Measurements from ENCODE around the gene MRPL52. TPM values are rescaled to one million over a fixed set of nuclear protein-coding genes. Genes with fewer than 3 reads are reported as not detected.

The MRPL52 gene
- total and polyA plus RNA-seq, 2 of the 13 experiments (the other 11 are each of a cell fraction or from before 2014, with no cell fraction given) = 118 to 329 TPM

DNA sequence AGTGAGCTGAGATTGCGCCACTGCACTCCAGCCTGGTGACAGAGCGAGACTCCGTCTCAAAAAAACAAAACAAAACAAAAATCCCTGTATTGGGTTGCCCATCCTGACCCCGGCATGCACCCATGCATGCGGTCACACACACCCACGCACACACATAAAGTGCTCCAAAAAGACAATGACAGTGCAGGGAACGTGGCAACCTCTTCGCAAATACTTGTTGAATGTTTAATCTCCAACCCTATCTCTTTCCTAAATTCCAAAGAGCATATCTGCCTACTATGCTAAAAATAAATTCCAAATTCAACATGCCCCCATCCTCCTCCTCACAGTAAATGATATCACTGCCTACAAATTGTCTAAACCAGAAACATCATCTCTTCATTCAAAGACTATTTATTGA is 28.0 kb upstream of the MRPL52 start:
- H4K20me1 ChIP-seq (ENCODE audit: insufficient read depth, low read length) = no peaks in the 10 kb centered on the region
- H3K4me3 ChIP-seq (replicated peaks in 1 of 3; ENCODE audit: insufficient read depth in 1 of 3, low read depth in 2 of 3, low read length in 3 of 3) = no peak overlapping the region
- no peak for FAIRE-seq
- no peak for TF ChIP-seq SIN3B (IDR thresholded peaks at IDR 0.05; ENCODE audit: low read length)
- TF ChIP-seq, protein P1, sequence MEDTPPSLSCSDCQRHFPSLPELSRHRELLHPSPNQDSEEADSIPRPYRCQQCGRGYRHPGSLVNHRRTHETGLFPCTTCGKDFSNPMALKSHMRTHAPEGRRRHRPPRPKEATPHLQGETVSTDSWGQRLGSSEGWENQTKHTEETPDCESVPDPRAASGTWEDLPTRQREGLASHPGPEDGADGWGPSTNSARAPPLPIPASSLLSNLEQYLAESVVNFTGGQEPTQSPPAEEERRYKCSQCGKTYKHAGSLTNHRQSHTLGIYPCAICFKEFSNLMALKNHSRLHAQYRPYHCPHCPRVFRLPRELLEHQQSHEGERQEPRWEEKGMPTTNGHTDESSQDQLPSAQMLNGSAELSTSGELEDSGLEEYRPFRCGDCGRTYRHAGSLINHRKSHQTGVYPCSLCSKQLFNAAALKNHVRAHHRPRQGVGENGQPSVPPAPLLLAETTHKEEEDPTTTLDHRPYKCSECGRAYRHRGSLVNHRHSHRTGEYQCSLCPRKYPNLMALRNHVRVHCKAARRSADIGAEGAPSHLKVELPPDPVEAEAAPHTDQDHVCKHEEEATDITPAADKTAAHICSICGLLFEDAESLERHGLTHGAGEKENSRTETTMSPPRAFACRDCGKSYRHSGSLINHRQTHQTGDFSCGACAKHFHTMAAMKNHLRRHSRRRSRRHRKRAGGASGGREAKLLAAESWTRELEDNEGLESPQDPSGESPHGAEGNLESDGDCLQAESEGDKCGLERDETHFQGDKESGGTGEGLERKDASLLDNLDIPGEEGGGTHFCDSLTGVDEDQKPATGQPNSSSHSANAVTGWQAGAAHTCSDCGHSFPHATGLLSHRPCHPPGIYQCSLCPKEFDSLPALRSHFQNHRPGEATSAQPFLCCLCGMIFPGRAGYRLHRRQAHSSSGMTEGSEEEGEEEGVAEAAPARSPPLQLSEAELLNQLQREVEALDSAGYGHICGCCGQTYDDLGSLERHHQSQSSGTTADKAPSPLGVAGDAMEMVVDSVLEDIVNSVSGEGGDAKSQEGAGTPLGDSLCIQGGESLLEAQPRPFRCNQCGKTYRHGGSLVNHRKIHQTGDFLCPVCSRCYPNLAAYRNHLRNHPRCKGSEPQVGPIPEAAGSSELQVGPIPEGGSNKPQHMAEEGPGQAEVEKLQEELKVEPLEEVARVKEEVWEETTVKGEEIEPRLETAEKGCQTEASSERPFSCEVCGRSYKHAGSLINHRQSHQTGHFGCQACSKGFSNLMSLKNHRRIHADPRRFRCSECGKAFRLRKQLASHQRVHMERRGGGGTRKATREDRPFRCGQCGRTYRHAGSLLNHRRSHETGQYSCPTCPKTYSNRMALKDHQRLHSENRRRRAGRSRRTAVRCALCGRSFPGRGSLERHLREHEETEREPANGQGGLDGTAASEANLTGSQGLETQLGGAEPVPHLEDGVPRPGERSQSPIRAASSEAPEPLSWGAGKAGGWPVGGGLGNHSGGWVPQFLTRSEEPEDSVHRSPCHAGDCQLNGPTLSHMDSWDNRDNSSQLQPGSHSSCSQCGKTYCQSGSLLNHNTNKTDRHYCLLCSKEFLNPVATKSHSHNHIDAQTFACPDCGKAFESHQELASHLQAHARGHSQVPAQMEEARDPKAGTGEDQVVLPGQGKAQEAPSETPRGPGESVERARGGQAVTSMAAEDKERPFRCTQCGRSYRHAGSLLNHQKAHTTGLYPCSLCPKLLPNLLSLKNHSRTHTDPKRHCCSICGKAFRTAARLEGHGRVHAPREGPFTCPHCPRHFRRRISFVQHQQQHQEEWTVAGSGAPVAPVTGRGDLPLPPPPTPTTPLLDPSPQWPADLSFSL (CRISPR knock-in tag; IDR thresholded peaks at IDR 0.05) = 0 out of 2 replicates have a peak, but pooled peaks have one; percentile 19
- TF ChIP-seq ZNF225 (CRISPR knock-in tag; IDR thresholded peaks at IDR 0.05) = no peak
- TF ChIP-seq, protein P2, sequence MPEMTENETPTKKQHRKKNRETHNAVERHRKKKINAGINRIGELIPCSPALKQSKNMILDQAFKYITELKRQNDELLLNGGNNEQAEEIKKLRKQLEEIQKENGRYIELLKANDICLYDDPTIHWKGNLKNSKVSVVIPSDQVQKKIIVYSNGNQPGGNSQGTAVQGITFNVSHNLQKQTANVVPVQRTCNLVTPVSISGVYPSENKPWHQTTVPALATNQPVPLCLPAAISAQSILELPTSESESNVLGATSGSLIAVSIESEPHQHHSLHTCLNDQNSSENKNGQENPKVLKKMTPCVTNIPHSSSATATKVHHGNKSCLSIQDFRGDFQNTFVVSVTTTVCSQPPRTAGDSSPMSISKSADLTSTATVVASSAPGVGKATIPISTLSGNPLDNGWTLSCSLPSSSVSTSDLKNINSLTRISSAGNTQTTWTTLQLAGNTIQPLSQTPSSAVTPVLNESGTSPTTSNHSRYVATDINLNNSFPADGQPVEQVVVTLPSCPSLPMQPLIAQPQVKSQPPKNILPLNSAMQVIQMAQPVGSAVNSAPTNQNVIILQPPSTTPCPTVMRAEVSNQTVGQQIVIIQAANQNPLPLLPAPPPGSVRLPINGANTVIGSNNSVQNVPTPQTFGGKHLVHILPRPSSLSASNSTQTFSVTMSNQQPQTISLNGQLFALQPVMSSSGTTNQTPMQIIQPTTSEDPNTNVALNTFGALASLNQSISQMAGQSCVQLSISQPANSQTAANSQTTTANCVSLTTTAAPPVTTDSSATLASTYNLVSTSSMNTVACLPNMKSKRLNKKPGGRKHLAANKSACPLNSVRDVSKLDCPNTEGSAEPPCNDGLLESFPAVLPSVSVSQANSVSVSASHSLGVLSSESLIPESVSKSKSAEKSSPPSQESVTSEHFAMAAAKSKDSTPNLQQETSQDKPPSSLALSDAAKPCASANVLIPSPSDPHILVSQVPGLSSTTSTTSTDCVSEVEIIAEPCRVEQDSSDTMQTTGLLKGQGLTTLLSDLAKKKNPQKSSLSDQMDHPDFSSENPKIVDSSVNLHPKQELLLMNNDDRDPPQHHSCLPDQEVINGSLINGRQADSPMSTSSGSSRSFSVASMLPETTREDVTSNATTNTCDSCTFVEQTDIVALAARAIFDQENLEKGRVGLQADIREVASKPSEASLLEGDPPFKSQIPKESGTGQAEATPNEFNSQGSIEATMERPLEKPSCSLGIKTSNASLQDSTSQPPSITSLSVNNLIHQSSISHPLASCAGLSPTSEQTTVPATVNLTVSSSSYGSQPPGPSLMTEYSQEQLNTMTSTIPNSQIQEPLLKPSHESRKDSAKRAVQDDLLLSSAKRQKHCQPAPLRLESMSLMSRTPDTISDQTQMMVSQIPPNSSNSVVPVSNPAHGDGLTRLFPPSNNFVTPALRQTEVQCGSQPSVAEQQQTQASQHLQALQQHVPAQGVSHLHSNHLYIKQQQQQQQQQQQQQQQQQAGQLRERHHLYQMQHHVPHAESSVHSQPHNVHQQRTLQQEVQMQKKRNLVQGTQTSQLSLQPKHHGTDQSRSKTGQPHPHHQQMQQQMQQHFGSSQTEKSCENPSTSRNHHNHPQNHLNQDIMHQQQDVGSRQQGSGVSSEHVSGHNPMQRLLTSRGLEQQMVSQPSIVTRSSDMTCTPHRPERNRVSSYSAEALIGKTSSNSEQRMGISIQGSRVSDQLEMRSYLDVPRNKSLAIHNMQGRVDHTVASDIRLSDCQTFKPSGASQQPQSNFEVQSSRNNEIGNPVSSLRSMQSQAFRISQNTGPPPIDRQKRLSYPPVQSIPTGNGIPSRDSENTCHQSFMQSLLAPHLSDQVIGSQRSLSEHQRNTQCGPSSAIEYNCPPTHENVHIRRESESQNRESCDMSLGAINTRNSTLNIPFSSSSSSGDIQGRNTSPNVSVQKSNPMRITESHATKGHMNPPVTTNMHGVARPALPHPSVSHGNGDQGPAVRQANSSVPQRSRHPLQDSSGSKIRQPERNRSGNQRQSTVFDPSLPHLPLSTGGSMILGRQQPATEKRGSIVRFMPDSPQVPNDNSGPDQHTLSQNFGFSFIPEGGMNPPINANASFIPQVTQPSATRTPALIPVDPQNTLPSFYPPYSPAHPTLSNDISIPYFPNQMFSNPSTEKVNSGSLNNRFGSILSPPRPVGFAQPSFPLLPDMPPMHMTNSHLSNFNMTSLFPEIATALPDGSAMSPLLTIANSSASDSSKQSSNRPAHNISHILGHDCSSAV (CRISPR knock-in tag; IDR thresholded peaks at IDR 0.05; ENCODE audit: borderline replicate concordance) = no peak
- TF ChIP-seq ATF7 (IDR thresholded peaks at IDR 0.05) = no peak
- no peak for TF ChIP-seq ATF7 (CRISPR knock-in tag; IDR thresholded peaks at IDR 0.05)
- TF ChIP-seq MAFK (conservative IDR thresholded peaks at IDR 0.05 in 1 of 2, IDR thresholded peaks at IDR 0.05 in 1 of 2; ENCODE audit: low read length in 2 of 2) = peak; percentile 23 to 40; a peak in 2 of 4 replicates
- H3K4me2 ChIP-seq (ENCODE audit: low read depth, low read length) = no peak overlapping the region
- DNase-seq (ENCODE audit: low spot score) = no peak
- H3K79me2 ChIP-seq (ENCODE audit: insufficient read depth, low read length) = no peaks in the 10 kb centered on the region
- 39% methylated on average over 8 of the region's 8 CpGs for WGBS (ENCODE audit: low lambda C conversion rate)
- intact Hi-C loops (cut with micrococcal nuclease; ENCODE audit: unreplicated experiment) = no loop called here
- in situ Hi-C loops (cut with HindIII; ENCODE audit: extremely low pct_ligation_motif_present, low pct_unique_long_range_greater_than_20kb) = no loop called here
- no peaks in the 10 kb centered on the region for H3K9me3 ChIP-seq (ENCODE audit: low read length)
- no peak for ATAC-seq
- H3K9ac ChIP-seq (ENCODE audit: insufficient read depth, low read depth, low read length) = no peak overlapping the region
- ChIA-PET POLR2A (no interaction called here), CTCF (ENCODE audit: low intra/inter-chr PET ratio, low total read pairs) (no interaction called here)
- H3K36me3 ChIP-seq (replicated peaks in 1 of 2; ENCODE audit: control insufficient read depth in 1 of 2, insufficient read depth in 2 of 2, low read length in 2 of 2) = no peaks in the 10 kb centered on the region
- no peak overlapping the region for H3K27ac ChIP-seq (ENCODE audit: extremely low read length, insufficient read depth, low read length)
- H3K4me1 ChIP-seq (ENCODE audit: insufficient read depth, low read length) = peaks cover 18% of the 10 kb centered on the region
- no peak overlapping the region for H2AFZ ChIP-seq (ENCODE audit: low read length)
- no TSS peak for BruUV-seq (replicated peaks)
- no peaks in the 10 kb centered on the region for H3K27me3 ChIP-seq (ENCODE audit: control insufficient read depth in 1 of 2, insufficient read depth in 2 of 2, low read length in 2 of 2)

All from HepG2 (cell line).